Stimulated activated CD8-positive, alpha-beta memory T cell treated with anti-CD3 and anti-CD28 coated beads, Interleukin-2, amount 100 ng/mL, for 48 hours (primary cell): ENCODE data around the gene MAP3K6.
"Not testable (repeated sequence)": the region's sequence is repeated elsewhere in the genome, so short reads cannot be mapped to it uniquely, and the experiment has no call there.

Experiments
- DNase-seq, 2 donors: peaks; one replicate each; pipeline ENCODE4 v3.0.0-alpha.2; 2020; ENCODE audit warnings: low read depth in 2 of 2

MAP3K6 gene

GRCh38 chr1:27395441-27396195 lies 28.9 kb upstream of the MAP3K6 start:
- peak; percentile 46 to 61 for DNase-seq

- no peak for DNase-seq
These were observed 28.2 kb upstream of the MAP3K6 start for GRCh38 chr1:27394925-27395324.

GRCh38 chr1:27394282-27394658 lies 27.5 kb upstream of the MAP3K6 start:
- no peak for DNase-seq

- DNase-seq, result no peak
These were observed 27.0 kb upstream of the MAP3K6 start for GRCh38 chr1:27393641-27394281.

- no peak for DNase-seq
These were observed 26.2 kb upstream of the MAP3K6 start for GRCh38 chr1:27392778-27393635.

GRCh38 chr1:27392096-27392777 lies 25.5 kb upstream of the MAP3K6 start, which contains the start of gene GPR3:
TSS of gene GPR3 (plus strand) at chr1:27392622. CDS start at chr1:27393799, 1,177 bp downstream.
- peak; percentile 92 to 95 for DNase-seq

GRCh38 chr1:27391511-27392095 lies 24.8 kb upstream of the MAP3K6 start:
- DNase-seq, result no peak

GRCh38 chr1:27388337-27389005 lies 21.7 kb upstream of the MAP3K6 start:
- peak; percentile 51 to 69 for DNase-seq

- DNase-seq, result not testable (repeated sequence)
These were observed 18.0 kb upstream of the MAP3K6 start for GRCh38 chr1:27384797-27385196.

GRCh38 chr1:27383661-27384060 lies 16.9 kb upstream of the MAP3K6 start:
- no peak for DNase-seq

GRCh38 chr1:27383039-27383605 lies 16.4 kb upstream of the MAP3K6 start, which contains the start of gene CD164L2:
TSS of gene CD164L2 (minus strand) at chr1:27383333. CDS start at chr1:27383239, 94 bp downstream.
- peak in 1 of 2 donors; percentile 37 for DNase-seq

GRCh38 chr1:27381969-27382762 lies 15.4 kb upstream of the MAP3K6 start:
- DNase-seq, result no peak

- no peak for DNase-seq
These were observed 14.3 kb upstream of the MAP3K6 start for GRCh38 chr1:27380766-27381733.

- DNase-seq, result no peak
These were observed 13.5 kb upstream of the MAP3K6 start for GRCh38 chr1:27380224-27380623.

- DNase-seq, result no peak
These were observed 12.9 kb upstream of the MAP3K6 start for GRCh38 chr1:27379564-27380122.

GRCh38 chr1:27377760-27378495 lies 11.2 kb upstream of the MAP3K6 start:
- no peak for DNase-seq

GRCh38 chr1:27374362-27375086 lies 7.8 kb upstream of the MAP3K6 start, which contains the start of gene FCN3:
TSS of gene FCN3 (minus strand) at chr1:27374824. CDS start at chr1:27374818, 6 bp downstream.
- DNase-seq, result no peak
